SK-N-MC (cell line): ENCODE data around the gene CLEC16A.

Experiments
- EZH2 ChIP-seq: fragments of 200-600 bp; sonication (generic); IDR thresholded peaks from one replicate; pipeline ENCODE4 v1.6.1; 2017; ENCODE audit warnings: antibody characterized with exemption
- FOXP2 ChIP-seq: optimal IDR thresholded peaks from 2 replicates; pipeline ENCODE3; 2011; ENCODE audit warnings: mild to moderate bottlenecking, moderate library complexity; ENCODE audit not compliant: insufficient read depth; ENCODE audit errors: extremely low read length, control extremely low read depth
- POLR2AphosphoS5 ChIP-seq: IDR thresholded peaks from 2 replicates; pipeline ENCODE4 v1.6.1; 2012; ENCODE audit warnings: mild to moderate bottlenecking, low read depth, low read length, borderline replicate concordance

DNA sequence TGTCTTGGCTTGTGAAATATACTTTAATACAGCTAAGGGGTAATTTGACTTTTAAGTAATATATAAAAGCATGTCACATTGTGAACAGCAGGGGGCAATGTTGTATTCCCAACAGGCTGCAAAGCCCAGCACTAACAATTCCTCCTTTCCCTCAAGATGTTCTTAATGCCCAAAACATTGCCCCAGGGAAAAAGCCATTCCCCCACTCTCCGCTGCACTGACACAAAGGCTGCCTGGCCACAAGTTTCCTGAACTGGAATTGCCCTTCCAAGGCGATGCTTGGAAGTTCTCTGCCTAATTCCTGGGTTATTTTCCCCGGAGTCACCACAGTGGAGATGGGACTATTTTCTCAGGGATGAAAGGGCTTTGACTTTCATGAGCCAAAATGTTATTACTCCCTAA lies 27.2 kb downstream of the CLEC16A start:
- TF ChIP-seq POLR2AphosphoS5 (no peak), EZH2 (no peak), FOXP2 (no peak)
